HepG2 (cell line): ENCODE results near the gene CLDND2. TPM values are rescaled to one million over a fixed set of nuclear protein-coding genes. Genes with fewer than 3 reads are reported as not detected.

Experiments
- ARNTL ChIP-seq: sonication (generic); formaldehyde crosslinking; IDR thresholded peaks from 2 replicates; pipeline ENCODE4 v1.4.0; 2020; ENCODE audit warnings: mild to moderate bottlenecking, missing genetic modification reagents
- FOXA3 ChIP-seq: IDR thresholded peaks from 2 replicates; pipeline ENCODE4 v1.6.1; 2016; ENCODE audit warnings: missing genetic modification reagents, missing compliant biosample characterization
- KAT8 ChIP-seq: IDR thresholded peaks from 2 replicates; pipeline ENCODE4 v1.6.1; 2016; ENCODE audit warnings: missing genetic modification reagents, missing compliant biosample characterization
- KDM5A ChIP-seq: fragments of 200-600 bp; sonication (generic); IDR thresholded peaks from 2 replicates; pipeline ENCODE4 v1.7.0; 2018; ENCODE audit warnings: antibody characterized with exemption, mild to moderate bottlenecking, low read length, borderline replicate concordance
- MED1 ChIP-seq: sonication (generic); formaldehyde crosslinking; IDR thresholded peaks from 2 replicates; pipeline ENCODE4 v1.4.0; 2020; ENCODE audit warnings: missing genetic modification reagents
- MIXL1 ChIP-seq: IDR thresholded peaks from 2 replicates; pipeline ENCODE4 v1.6.1; 2016
- POLR2A ChIP-seq, 2 experiments: IDR thresholded peaks; 2 replicates each; pipeline ENCODE4 v1.6.1; 2011; ENCODE audit warnings: low read depth in 2 of 2, low read length in 2 of 2, mild to moderate bottlenecking in 1 of 2, moderate library complexity in 1 of 2; ENCODE audit not compliant: insufficient read depth in 1 of 2
- polyA plus RNA-seq, 8 experiments: library from polyadenylated mRNA; depleted of rRNA in 3 of 8; stranded (reverse) in 7 of 8; unstranded in 1 of 8; fragments of >200 nt; fragmentation: Illumina TruSeq in 4 of 8; extraction: Trizol in 4 of 8; gene quantifications; 2 replicates each; pipeline versions ENCODE4 v1.2.1 to v1.2.3, GENCODE V29; 2011 to 2016; ENCODE audit warnings: low read depth in 4 of 8, missing spikeins in 1 of 8, mixed read lengths in 1 of 8; ENCODE audit not compliant: insufficient read depth in 1 of 8
- total RNA-seq, 5 experiments: library from RNA; depleted of rRNA; stranded (reverse); fragments of >200 nt; fragmentation: Illumina TruSeq; extraction: Trizol; gene quantifications; 2 replicates each; pipeline ENCODE4 v1.2.3, GENCODE V29; 2016; ENCODE audit warnings: low read depth in 1 of 5
- TF ChIP-seq, protein P1 (sequence below): sonication (generic); formaldehyde crosslinking; IDR thresholded peaks from 2 replicates; pipeline ENCODE4 v1.5.0; 2020; ENCODE audit warnings: mild to moderate bottlenecking, missing genetic modification reagents, borderline replicate concordance
- TF ChIP-seq, protein P2 (sequence below): sonication (generic); formaldehyde crosslinking; IDR thresholded peaks from 2 replicates; pipeline ENCODE4 v1.8.0; 2022; ENCODE audit warnings: mild to moderate bottlenecking, missing genetic modification reagents; ENCODE audit not compliant: insufficient replicate concordance
- TF ChIP-seq, protein P3 (sequence below): sonication (generic); formaldehyde crosslinking; IDR thresholded peaks from 2 replicates; pipeline ENCODE4 v1.4.0; 2020; ENCODE audit warnings: missing genetic modification reagents, mild to moderate bottlenecking, borderline replicate concordance
- TF ChIP-seq, protein P4 (sequence below): sonication (generic); formaldehyde crosslinking; IDR thresholded peaks from 2 replicates; pipeline ENCODE4 v1.4.0; 2020; ENCODE audit warnings: missing genetic modification reagents
- TF ChIP-seq, protein P5 (sequence below): sonication (generic); formaldehyde crosslinking; IDR thresholded peaks from 2 replicates; pipeline ENCODE4 v1.4.0; 2020; ENCODE audit warnings: missing genetic modification reagents

Gene CLDND2
- total and polyA plus RNA-seq, 2 of the 13 experiments (the other 11 are each of a cell fraction or from before 2014, with no cell fraction given): 0.84 to 1.8 TPM

DNA sequence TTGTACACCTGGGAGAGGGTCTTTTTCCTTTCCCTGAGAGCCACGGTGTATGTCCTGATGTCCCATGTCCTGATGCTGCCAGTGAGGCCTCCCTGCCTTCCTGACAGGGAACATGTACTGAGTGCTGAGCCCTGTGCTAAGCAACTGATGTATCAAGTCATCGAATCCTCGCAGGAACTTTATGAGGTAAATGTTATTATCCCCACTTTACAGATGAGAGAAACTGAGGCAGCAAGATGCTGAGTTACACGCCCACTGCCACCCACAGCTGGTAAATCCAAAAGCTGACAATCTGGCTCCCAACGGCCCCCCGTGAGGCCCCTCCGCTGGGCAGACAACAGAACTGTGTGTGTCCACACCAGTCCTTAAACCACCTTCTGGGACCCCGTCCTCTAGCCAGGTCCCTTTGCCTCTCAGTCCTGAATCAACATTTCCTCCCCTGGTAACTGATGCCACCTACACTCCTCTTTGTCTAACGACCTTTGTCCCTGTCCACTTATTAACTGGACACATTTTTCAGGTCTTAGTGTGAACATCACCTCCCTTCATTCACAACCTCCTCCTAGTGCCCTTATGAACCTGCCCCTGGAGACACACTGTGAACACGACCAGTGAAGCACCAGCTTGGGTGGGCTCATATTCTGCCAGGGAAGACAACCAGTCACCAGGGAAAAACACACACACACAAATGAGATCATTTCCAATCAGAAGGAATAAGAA lies 21.4 kb downstream of the CLDND2 start (continued):
- TF ChIP-seq, protein P1, sequence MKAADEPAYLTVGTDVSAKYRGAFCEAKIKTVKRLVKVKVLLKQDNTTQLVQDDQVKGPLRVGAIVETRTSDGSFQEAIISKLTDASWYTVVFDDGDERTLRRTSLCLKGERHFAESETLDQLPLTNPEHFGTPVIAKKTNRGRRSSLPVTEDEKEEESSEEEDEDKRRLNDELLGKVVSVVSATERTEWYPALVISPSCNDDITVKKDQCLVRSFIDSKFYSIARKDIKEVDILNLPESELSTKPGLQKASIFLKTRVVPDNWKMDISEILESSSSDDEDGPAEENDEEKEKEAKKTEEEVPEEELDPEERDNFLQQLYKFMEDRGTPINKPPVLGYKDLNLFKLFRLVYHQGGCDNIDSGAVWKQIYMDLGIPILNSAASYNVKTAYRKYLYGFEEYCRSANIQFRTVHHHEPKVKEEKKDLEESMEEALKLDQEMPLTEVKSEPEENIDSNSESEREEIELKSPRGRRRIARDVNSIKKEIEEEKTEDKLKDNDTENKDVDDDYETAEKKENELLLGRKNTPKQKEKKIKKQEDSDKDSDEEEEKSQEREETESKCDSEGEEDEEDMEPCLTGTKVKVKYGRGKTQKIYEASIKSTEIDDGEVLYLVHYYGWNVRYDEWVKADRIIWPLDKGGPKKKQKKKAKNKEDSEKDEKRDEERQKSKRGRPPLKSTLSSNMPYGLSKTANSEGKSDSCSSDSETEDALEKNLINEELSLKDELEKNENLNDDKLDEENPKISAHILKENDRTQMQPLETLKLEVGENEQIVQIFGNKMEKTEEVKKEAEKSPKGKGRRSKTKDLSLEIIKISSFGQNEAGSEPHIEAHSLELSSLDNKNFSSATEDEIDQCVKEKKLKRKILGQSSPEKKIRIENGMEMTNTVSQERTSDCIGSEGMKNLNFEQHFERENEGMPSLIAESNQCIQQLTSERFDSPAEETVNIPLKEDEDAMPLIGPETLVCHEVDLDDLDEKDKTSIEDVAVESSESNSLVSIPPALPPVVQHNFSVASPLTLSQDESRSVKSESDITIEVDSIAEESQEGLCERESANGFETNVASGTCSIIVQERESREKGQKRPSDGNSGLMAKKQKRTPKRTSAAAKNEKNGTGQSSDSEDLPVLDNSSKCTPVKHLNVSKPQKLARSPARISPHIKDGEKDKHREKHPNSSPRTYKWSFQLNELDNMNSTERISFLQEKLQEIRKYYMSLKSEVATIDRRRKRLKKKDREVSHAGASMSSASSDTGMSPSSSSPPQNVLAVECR (CRISPR knock-in tag): 0 out of 2 replicates have a peak, but pooled peaks have one; percentile 19
- no peak for TF ChIP-seq FOXA3 (CRISPR knock-in tag)
- no peak for TF ChIP-seq KDM5A
- TF ChIP-seq, protein P2, sequence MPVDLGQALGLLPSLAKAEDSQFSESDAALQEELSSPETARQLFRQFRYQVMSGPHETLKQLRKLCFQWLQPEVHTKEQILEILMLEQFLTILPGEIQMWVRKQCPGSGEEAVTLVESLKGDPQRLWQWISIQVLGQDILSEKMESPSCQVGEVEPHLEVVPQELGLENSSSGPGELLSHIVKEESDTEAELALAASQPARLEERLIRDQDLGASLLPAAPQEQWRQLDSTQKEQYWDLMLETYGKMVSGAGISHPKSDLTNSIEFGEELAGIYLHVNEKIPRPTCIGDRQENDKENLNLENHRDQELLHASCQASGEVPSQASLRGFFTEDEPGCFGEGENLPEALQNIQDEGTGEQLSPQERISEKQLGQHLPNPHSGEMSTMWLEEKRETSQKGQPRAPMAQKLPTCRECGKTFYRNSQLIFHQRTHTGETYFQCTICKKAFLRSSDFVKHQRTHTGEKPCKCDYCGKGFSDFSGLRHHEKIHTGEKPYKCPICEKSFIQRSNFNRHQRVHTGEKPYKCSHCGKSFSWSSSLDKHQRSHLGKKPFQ (CRISPR knock-in tag): peak; percentile 29
- TF ChIP-seq MIXL1 (CRISPR knock-in tag): peak; percentile 81; the same call in 1 of the 2 replicates
- TF ChIP-seq, protein P3, sequence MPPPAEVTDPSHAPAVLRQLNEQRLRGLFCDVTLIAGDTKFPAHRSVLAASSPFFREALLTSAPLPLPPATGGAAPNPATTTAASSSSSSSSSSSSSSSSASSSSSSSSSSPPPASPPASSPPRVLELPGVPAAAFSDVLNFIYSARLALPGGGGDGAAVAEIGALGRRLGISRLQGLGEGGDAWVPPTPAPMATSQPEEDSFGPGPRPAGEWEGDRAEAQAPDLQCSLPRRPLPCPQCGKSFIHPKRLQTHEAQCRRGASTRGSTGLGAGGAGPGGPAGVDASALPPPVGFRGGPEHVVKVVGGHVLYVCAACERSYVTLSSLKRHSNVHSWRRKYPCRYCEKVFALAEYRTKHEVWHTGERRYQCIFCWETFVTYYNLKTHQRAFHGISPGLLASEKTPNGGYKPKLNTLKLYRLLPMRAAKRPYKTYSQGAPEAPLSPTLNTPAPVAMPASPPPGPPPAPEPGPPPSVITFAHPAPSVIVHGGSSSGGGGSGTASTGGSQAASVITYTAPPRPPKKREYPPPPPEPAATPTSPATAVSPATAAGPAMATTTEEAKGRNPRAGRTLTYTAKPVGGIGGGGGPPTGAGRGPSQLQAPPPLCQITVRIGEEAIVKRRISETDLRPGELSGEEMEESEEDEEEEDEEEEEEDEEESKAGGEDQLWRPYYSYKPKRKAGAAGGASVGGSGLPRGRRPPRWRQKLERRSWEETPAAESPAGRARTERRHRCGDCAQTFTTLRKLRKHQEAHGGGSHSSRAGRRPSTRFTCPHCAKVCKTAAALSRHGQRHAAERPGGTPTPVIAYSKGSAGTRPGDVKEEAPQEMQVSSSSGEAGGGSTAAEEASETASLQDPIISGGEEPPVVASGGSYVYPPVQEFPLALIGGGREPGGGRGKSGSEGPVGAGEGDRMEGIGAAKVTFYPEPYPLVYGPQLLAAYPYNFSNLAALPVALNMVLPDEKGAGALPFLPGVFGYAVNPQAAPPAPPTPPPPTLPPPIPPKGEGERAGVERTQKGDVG (CRISPR knock-in tag): no peak
- TF ChIP-seq KAT8 (CRISPR knock-in tag): 0 out of 2 replicates have a peak, but pooled peaks have one; percentile 10
- TF ChIP-seq ARNTL (CRISPR knock-in tag): no peak
- TF ChIP-seq POLR2A (IDR thresholded peaks at IDR 0.05; ENCODE audit: insufficient read depth in 1 of 2, low read depth in 2 of 2, low read length in 2 of 2): 0 out of 4 replicates have a peak, but pooled peaks have one; percentile 16 to 24
- TF ChIP-seq MED1 (CRISPR knock-in tag): peak; percentile 52; the same call in 1 of the 2 replicates
- TF ChIP-seq, protein P4, sequence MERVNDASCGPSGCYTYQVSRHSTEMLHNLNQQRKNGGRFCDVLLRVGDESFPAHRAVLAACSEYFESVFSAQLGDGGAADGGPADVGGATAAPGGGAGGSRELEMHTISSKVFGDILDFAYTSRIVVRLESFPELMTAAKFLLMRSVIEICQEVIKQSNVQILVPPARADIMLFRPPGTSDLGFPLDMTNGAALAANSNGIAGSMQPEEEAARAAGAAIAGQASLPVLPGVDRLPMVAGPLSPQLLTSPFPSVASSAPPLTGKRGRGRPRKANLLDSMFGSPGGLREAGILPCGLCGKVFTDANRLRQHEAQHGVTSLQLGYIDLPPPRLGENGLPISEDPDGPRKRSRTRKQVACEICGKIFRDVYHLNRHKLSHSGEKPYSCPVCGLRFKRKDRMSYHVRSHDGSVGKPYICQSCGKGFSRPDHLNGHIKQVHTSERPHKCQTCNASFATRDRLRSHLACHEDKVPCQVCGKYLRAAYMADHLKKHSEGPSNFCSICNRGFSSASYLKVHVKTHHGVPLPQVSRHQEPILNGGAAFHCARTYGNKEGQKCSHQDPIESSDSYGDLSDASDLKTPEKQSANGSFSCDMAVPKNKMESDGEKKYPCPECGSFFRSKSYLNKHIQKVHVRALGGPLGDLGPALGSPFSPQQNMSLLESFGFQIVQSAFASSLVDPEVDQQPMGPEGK (CRISPR knock-in tag): 0 out of 2 replicates have a peak, but pooled peaks have one; percentile 4
- TF ChIP-seq, protein P5, sequence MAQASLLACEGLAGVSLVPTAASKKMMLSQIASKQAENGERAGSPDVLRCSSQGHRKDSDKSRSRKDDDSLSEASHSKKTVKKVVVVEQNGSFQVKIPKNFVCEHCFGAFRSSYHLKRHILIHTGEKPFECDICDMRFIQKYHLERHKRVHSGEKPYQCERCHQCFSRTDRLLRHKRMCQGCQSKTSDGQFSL (CRISPR knock-in tag): 0 out of 2 replicates have a peak, but pooled peaks have one; percentile 22
